KOPT-K1 (cell line): Measurements from ENCODE around the gene RSRC1.
"Not testable (repeated sequence)": the region's sequence is repeated elsewhere in the genome, so short reads cannot be mapped to it uniquely, and the experiment has no call there.

Experiments
- H3K27ac ChIP-seq: fragments of 200-600 bp; sonication (generic); 2 replicates; pipeline ENCODE4 v1.5.1; 2016; ENCODE audit warnings: antibody characterized with exemption, mild to moderate bottlenecking, low read depth, low read length; ENCODE audit not compliant: poor library complexity, severe bottlenecking
- H3K36me3 ChIP-seq: fragments of 200-600 bp; sonication (generic); 2 replicates; pipeline ENCODE4 v1.5.1; 2017; ENCODE audit warnings: antibody characterized with exemption, mild to moderate bottlenecking, low read length, moderate library complexity; ENCODE audit not compliant: insufficient read depth
- H3K9me3 ChIP-seq: fragments of 200-600 bp; sonication (generic); 2 replicates; pipeline ENCODE4 v1.5.1; 2017; ENCODE audit warnings: antibody characterized with exemption, low read length, mild to moderate bottlenecking; ENCODE audit not compliant: insufficient read depth, poor library complexity, severe bottlenecking

RSRC1 gene

DNA sequence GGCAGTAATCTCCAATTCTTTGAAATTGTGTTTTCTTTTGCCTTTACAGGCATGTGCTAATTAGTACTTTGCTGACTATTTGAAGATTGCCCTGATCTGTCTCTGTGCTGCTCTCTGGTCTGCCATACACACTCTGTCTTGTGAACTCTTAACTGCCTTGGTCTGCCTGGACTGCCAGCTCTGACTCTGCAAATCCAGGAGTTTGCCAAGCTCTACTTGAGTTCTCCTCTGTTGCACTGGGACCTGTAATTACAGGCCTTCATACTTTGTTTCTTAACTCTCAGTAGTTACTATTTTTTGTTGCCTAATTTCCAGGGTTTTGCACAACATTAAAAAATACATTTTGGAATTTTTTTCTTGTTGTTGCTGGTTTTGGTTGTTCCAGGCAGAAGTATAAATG is 155.0 kb downstream of the RSRC1 start:
- peaks cover 5% of the 10 kb centered on the region; the same call in 1 of the 2 replicates for H3K36me3 ChIP-seq
- peaks cover 26% of the 10 kb centered on the region for H3K9me3 ChIP-seq
- no peak overlapping the region for H3K27ac ChIP-seq

DNA sequence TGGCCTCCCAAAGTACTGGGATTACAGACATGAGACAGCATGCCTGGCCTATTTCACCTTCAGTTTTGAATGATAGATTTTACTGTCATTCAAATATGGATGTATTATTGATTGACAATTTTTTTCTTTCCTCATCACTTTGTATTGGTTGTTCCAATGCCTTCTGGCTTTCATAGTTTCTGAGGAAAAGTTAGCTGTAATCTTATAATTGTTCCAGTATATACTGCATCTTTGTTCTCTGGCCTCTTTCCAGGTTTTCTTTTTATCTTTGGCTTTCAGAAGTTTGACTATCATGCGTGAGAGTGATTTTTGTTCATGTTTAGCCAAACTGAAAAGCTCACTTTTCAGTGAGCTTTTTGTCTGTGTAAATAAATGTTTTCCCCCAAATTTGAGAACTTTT is 157.1 kb downstream of the RSRC1 start:
- H3K36me3 ChIP-seq: peaks cover 3% of the 10 kb centered on the region; the same call in 1 of the 2 replicates
- no peak overlapping the region for H3K27ac ChIP-seq
- peaks cover 26% of the 10 kb centered on the region for H3K9me3 ChIP-seq

GRCh38 chr3:158269942-158270341 is 160.1 kb downstream of the RSRC1 start:
- no peak overlapping the region for H3K27ac ChIP-seq

GRCh38 chr3:158272081-158272480 is 162.2 kb downstream of the RSRC1 start:
- no peak overlapping the region for H3K27ac ChIP-seq
- H3K36me3 ChIP-seq: peaks cover 5% of the 10 kb centered on the region
- H3K9me3 ChIP-seq: peaks cover 13% of the 10 kb centered on the region

More at GRCh38 chr3:158269942-158270341, 160.1 kb downstream of the RSRC1 start:
- Histone ChIP-seq H3K36me3 (peaks cover 8% of the 10 kb centered on the region), H3K9me3 (peaks cover 23% of the 10 kb centered on the region)

GRCh38 chr3:158273656-158274055 is 163.8 kb downstream of the RSRC1 start:
- Histone ChIP-seq H3K36me3 (peaks cover 13% of the 10 kb centered on the region), H3K27ac (no peak overlapping the region), H3K9me3 (no peaks in the 10 kb centered on the region)

DNA sequence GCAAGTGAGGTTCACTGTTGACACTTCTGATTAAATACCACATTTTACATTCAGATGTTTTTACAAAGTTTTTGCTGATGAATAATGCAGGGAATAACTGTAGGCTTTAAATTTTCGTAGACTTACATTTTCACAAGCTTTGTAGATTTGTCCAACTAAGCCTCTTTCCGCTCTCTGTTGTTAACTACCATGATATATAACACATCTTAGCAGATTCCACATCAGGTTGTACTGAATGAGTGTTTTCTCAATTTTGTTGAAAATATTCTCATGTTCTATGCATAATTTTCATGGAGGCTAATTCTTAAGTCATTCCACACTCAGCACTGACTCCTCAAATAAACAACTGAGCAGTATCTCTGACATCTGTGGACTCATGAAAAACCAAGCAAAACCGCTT is 168.3 kb downstream of the RSRC1 start:
- no peaks in the 10 kb centered on the region for H3K9me3 ChIP-seq
- H3K36me3 ChIP-seq: peaks cover 13% of the 10 kb centered on the region
- H3K27ac ChIP-seq: no peak overlapping the region

DNA sequence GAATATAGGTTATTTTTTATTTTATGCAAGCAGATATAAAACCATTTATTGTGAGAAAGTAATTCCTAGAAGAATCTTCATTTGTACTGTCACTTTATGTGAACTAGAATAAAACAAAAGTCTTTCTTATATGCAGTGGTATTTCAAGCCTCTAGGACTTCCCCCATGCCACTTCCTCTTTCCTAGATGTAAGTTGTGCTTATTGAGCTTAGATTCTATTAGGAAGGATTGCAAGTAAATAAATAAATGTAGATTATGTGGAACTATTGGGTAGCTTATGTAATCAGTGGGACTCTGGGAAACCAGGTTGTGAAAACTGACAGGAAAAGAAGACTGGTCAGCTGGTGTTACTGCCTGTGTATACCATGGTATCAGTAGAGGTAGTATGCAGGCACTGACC is 169.7 kb downstream of the RSRC1 start:
- Histone ChIP-seq H3K36me3 (peaks cover 11% of the 10 kb centered on the region), H3K9me3 (no peaks in the 10 kb centered on the region), H3K27ac (no peak overlapping the region)

- no peak overlapping the region for H3K27ac ChIP-seq
- H3K36me3 ChIP-seq: no peaks in the 10 kb centered on the region
- no peaks in the 10 kb centered on the region for H3K9me3 ChIP-seq
These were observed 185.9 kb downstream of the RSRC1 start for GRCh38 chr3:158295771-158296170.

DNA sequence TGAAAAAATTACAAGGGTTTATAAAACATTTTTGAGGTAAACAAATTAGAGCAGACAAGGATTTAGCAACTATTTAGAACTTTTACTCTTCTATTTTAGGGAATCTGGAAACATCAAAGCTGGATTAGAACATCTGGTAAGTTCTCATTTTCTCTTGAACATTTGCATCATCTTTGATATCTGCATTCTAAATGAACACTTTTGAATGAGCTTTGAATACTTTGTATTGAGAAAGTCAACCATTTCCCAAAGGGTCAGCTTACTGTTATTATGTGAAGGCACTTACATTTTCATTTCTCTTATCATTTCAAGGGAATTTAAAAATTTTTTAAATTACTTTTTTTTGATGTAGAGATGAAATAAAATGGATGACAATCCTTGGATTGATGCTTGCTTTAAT is 188.1 kb downstream of the RSRC1 start:
- H3K9me3 ChIP-seq: no peaks in the 10 kb centered on the region
- H3K36me3 ChIP-seq: no peaks in the 10 kb centered on the region
- H3K27ac ChIP-seq: no peak overlapping the region

DNA sequence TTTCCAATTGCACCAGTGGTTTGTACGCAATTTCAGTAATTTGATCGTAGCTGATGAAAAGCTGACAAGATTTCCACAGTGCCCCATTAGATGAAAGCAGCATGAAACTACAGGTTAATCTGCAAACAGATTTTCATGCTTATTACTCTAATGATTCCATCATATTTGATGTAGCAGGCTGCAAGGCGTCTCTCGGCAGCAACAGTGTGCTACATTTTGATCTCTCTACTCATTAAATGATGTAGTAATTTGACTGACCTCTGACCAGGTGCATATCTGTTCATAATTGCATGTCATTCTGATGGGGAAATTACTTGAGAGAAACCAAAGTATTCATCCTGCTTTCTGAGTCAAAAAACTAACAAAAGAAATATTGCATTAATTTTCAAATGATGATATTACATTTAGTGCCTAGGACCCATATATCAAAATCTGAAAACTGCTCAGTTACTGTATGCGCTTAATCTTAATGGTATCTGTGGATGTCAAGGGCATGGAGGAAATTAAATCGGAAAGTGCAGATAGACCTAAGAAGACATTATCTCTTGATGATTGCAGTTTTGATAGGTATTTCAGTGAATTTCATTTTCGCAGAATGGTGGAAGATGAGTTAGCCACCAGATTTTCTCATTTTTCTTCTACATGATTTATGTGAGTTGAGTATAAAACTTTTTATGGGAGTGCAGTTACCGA is 198.5 kb downstream of the RSRC1 start:
- Histone ChIP-seq H3K9me3 (no peaks in the 10 kb centered on the region), H3K27ac (no peak overlapping the region), H3K36me3 (no peaks in the 10 kb centered on the region)

GRCh38 chr3:158312560-158313141 is 202.8 kb downstream of the RSRC1 start:
- H3K36me3 ChIP-seq: no peaks in the 10 kb centered on the region
- no peaks in the 10 kb centered on the region for H3K9me3 ChIP-seq
- no peak overlapping the region for H3K27ac ChIP-seq

DNA sequence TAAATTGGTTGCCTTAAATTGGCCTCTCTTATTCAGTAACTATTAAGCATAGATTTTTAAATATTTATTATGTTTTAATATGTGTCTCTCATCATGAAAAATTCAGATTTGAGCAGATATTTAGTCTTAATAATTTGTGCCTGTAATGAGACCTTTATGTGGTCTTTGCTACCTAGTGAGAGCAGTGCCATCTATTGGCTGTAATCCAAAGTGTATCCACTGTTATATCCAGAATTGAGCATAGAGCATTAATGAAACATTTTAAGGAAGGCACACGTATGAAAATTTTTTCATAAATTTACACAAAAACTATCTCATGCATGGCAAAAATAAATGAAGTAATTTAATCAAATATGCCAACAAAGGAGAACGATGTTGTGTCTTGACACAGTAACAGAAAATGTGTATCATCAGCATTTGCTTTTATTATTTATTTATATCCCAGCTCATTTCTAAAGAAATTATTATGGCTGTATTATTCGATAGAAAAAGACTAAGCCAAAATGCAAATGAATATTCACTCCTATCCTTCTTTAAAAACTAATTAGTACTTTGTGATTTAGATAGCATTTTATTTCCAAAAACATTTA is 203.5 kb downstream of the RSRC1 start:
- no peak overlapping the region for H3K27ac ChIP-seq
- no peaks in the 10 kb centered on the region for H3K9me3 ChIP-seq
- H3K36me3 ChIP-seq: no peaks in the 10 kb centered on the region

DNA sequence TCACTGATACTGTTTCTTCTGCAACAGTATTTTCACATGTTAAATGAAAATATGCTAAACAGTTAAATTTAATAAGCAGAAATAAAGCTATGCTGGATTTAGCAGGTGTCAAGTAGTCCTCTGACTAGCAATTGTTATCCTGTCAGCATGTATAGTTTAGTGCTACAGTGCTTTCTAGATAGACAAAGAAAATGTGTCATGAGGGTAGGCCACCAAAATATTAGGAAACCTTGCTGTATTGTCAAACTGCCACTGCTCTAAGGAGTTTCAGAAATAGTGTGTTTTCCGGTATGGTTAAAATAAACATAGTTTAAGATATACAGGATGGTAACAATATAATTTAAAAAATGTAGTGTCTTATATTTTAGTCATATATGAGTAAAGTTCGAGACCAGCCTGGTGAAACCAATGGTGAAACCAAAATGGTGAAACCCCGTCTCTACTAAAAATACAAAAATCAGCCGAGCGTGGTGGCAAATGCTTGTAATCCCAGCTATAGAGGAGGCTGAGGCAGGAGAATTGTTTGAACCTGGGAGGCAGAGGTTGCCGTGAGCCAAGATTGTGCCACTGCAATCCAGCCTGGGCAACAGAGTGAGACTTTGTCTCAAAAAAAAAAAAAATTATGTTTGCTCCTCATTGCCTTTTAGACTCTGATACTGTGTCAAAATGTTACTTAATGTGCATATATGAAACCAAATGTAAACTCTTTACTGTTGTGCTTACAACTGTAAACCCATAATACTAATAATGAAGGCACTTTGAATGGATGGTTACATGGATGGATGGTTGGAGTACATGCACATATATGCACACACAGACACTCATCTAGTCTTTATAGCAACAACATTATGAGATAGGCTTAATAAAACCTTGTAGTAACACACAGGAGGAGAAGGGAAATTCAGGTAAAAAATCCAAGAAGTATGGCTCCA is 204.8 kb downstream of the RSRC1 start:
- Histone ChIP-seq H3K36me3 (no peaks in the 10 kb centered on the region), H3K9me3 (no peaks in the 10 kb centered on the region), H3K27ac (no peak overlapping the region)

DNA sequence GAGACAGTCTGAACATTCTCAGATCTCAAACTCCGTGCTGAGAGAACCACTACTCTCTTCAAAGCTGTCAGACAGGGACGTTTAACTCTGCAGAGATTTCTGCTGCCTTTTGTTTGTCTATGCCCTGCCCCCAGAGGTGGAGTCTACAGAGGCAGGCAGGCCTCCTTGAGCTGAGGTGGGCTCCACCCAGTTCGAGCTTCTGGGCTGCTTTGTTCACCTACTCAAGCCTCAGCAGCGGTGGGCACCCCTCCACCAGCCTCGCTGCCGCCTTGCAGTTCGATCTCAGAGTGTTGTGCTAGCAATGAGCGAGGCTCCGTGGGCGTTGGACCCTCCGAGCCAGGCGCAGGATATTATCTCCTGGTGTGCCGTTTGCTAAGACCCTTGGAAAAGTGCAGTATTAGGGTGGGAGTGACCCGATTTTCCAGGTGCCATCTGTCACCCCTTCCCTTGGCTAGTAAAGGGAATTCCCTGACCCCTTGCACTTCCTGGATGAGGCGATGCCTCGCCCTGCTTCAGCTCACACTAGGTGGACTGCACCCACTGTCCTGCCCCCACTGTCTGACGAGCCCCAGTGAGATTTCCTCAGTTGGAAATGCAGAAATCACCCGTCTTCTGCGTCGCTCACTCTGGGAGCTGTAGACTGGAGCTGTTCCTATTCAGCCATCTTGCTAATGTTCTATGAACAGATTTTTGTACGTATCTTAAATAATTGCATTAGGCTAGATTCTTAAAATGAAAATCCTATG is 220.0 kb downstream of the RSRC1 start:
- not testable (repeated sequence) for H3K27ac ChIP-seq, H3K36me3 ChIP-seq, H3K9me3 ChIP-seq
